ENCODE measurements around the gene NRG2. TPM values are rescaled to one million over a fixed set of nuclear protein-coding genes. Genes with fewer than 3 reads are reported as not detected.

Gene NRG2
- polyA plus RNA-seq, 1 of the 3 experiments (the other 2 are of a cell fraction), result 3.7 TPM

DNA sequence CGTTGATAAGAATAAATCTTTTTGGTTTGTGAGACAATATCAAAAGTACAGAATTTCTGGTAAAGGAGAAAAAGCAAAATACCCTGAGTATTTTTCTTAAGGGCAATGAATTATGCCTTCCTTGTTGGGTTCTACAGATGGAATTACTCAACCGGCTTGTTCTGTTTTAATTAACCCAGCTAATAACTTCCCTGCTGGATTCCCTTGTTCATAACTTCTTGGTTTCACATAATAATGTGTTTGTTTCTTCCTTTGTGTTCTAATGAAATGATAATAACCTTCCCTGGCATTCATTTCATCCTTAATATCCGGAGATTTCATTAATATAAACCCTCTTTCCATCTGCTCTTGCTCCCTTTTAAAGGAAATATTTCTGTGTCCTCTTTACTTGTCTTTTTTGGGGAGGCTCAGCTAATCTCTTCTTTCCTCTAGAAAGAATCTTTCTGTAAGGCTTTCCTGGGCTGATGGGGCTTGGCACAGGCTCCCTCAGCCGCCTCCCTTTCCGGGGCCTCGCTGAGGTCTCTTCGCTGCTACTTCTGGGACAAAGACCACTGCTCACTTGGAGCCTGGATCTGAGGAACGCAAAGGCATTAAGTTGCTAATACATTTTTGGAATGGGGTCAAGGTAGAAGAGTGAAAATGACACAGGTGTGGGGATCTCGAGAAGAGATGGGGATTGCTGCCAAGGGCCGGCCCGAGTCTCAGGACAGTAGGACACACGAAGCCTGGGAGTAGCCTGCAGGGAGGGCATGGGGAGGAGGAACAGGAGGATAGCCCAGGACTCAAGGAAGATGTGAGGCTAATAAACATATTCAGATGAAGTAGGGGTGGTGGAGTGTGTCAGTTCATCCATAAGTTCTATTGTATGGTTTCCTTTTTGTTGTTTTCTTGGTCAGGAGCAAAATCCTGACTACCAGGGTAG lies 118.5 kb downstream of the NRG2 start (continued):
- TF ChIP-seq, protein P1, sequence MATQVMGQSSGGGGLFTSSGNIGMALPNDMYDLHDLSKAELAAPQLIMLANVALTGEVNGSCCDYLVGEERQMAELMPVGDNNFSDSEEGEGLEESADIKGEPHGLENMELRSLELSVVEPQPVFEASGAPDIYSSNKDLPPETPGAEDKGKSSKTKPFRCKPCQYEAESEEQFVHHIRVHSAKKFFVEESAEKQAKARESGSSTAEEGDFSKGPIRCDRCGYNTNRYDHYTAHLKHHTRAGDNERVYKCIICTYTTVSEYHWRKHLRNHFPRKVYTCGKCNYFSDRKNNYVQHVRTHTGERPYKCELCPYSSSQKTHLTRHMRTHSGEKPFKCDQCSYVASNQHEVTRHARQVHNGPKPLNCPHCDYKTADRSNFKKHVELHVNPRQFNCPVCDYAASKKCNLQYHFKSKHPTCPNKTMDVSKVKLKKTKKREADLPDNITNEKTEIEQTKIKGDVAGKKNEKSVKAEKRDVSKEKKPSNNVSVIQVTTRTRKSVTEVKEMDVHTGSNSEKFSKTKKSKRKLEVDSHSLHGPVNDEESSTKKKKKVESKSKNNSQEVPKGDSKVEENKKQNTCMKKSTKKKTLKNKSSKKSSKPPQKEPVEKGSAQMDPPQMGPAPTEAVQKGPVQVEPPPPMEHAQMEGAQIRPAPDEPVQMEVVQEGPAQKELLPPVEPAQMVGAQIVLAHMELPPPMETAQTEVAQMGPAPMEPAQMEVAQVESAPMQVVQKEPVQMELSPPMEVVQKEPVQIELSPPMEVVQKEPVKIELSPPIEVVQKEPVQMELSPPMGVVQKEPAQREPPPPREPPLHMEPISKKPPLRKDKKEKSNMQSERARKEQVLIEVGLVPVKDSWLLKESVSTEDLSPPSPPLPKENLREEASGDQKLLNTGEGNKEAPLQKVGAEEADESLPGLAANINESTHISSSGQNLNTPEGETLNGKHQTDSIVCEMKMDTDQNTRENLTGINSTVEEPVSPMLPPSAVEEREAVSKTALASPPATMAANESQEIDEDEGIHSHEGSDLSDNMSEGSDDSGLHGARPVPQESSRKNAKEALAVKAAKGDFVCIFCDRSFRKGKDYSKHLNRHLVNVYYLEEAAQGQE (IDR thresholded peaks at IDR 0.05; ENCODE audit: low read depth, low read length), result no peak

DNA sequence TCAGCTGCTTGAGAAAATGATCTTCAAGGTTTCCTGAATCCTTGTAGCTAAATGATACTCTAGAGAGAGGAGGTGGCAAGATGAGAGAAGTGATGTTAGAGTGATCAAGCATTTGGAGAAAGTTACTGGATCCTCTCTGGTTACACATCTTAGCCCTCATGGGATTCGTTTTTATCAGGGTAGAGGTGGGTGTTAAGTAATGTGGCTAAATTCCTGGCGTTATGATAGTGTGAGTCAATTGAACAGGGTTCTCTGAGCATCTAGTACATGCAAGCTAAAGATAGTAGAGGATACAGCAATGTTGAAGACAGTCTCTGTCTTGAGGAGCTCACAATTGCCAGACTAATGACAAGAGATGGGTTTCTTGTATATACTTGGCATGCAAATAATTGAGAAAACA lies 123.8 kb downstream of the NRG2 start:
- Histone ChIP-seq H3K9me2 (no peaks in the 10 kb centered on the region), H2AFZ (ENCODE audit: low read depth) (no peak overlapping the region), H3K36me3 (replicated peaks in 1 of 2; ENCODE audit: control insufficient read depth in 1 of 2, insufficient read depth in 2 of 2, low read length in 1 of 2) (no peaks in the 10 kb centered on the region), H3K4me1 (ENCODE audit: control insufficient read depth in 1 of 2, insufficient read depth in 2 of 2, low read depth in 1 of 2, low read length in 1 of 2) (peaks cover 0 to 16% of the 10 kb centered on the region in 2 experiments; a peak in 2 of 4 replicates), H3K79me2 (ENCODE audit: insufficient read depth) (no peaks in the 10 kb centered on the region), H3K4me2 (no peak overlapping the region), H3F3A (replicated peaks; ENCODE audit: insufficient read depth) (no peaks in the 10 kb centered on the region), H3K9me3 (no peaks in the 10 kb centered on the region), H4K20me1 (ENCODE audit: insufficient read depth) (no peaks in the 10 kb centered on the region), H3K9ac (no peak overlapping the region), H3K4me3 (ENCODE audit: low read depth in 2 of 2, low read length in 1 of 2) (no peak overlapping the region), H3K27ac (ENCODE audit: low read depth in 2 of 2, low read length in 1 of 2) (no peak overlapping the region), H3K27me3 (ENCODE audit: insufficient read depth) (no peaks in the 10 kb centered on the region)
- 53% methylated on average over 2 of the region's 2 CpGs for WGBS (ENCODE audit: low lambda C conversion rate)
- ChIA-PET CTCF (interaction anchor here (1.0 to 1.4 kb wide), 3 partner anchors 49 to 154 kb away, joined by 3 to 5 read pairs (median 4); no protein-coding TSS in a partner anchor), POLR2A (no interaction called here)
- no peak for DNase-seq
- TF ChIP-seq MXI1 (IDR thresholded peaks at IDR 0.05; ENCODE audit: low read depth, low read length) (no peak), GABPA (IDR thresholded peaks at IDR 0.05; ENCODE audit: low read depth) (no peak), TEAD4 (IDR thresholded peaks at IDR 0.05; ENCODE audit: borderline replicate concordance, insufficient read depth) (no peak), TCF12 (IDR thresholded peaks at IDR 0.05) (no peak), NRF1 (IDR thresholded peaks at IDR 0.05; ENCODE audit: low read depth, low read length) (no peak), TAF1 (IDR thresholded peaks at IDR 0.05; ENCODE audit: borderline replicate concordance, low read depth, low read length) (no peak), POLR2AphosphoS5 (IDR thresholded peaks at IDR 0.05; ENCODE audit: low read depth, low read length) (no peak), SMC3 (IDR thresholded peaks at IDR 0.05; ENCODE audit: low read depth, low read length) (no peak), RAD21 (IDR thresholded peaks at IDR 0.05; ENCODE audit: low read length) (no peak), FOSL2 (IDR thresholded peaks at IDR 0.05; ENCODE audit: borderline replicate concordance, low read depth) (no peak), JUND (IDR thresholded peaks at IDR 0.05) (no peak), RXRA (IDR thresholded peaks at IDR 0.05; ENCODE audit: borderline replicate concordance, low read depth) (no peak), FOXM1 (IDR thresholded peaks at IDR 0.05; ENCODE audit: low read depth) (no peak), SIN3A (IDR thresholded peaks at IDR 0.05; ENCODE audit: borderline replicate concordance, low read depth, low read length) (no peak)
- TF ChIP-seq, protein P2, sequence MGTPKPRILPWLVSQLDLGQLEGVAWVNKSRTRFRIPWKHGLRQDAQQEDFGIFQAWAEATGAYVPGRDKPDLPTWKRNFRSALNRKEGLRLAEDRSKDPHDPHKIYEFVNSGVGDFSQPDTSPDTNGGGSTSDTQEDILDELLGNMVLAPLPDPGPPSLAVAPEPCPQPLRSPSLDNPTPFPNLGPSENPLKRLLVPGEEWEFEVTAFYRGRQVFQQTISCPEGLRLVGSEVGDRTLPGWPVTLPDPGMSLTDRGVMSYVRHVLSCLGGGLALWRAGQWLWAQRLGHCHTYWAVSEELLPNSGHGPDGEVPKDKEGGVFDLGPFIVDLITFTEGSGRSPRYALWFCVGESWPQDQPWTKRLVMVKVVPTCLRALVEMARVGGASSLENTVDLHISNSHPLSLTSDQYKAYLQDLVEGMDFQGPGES (IDR thresholded peaks at IDR 0.05; ENCODE audit: low read depth, low read length), result no peak
- TF ChIP-seq, protein P3, sequence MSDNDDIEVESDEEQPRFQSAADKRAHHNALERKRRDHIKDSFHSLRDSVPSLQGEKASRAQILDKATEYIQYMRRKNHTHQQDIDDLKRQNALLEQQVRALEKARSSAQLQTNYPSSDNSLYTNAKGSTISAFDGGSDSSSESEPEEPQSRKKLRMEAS (IDR thresholded peaks at IDR 0.05; ENCODE audit: low read depth), result no peak
